ENCODE results near the gene PDCD2L. TPM values are rescaled to one million over a fixed set of nuclear protein-coding genes. Genes with fewer than 3 reads are reported as not detected.

Gene PDCD2L
- total and polyA plus RNA-seq, 3 donors from 2014 or later = 29.0 to 35.1 (median 33.8) TPM

GRCh38 chr19:34429553-34429952 lies 25.4 kb downstream of the PDCD2L start:
- no peaks in the 10 kb centered on the region for H3K36me3 ChIP-seq (ENCODE audit: low read depth, missing control alignments)
- H3K27me3 ChIP-seq = no peaks in the 10 kb centered on the region
- peak overlapping the region in 1 of 2 donors; percentile 94 for H3K4me3 ChIP-seq
- H3K4me1 ChIP-seq = peaks cover 25% of the 10 kb centered on the region
- intact Hi-C loops (cut with DNase I; ENCODE audit: low total_unique reads) = no loop called here
- no peak for DNase-seq
- H3K9me3 ChIP-seq = no peaks in the 10 kb centered on the region
- WGBS, 2 donors = 47 to 51% methylated on average over 9 of the region's 9 CpGs
- TF ChIP-seq CTCF (IDR thresholded peaks at IDR 0.05) = no peak
- no peak for TF ChIP-seq POLR2A (IDR thresholded peaks at IDR 0.05)
- H3K27ac ChIP-seq = peak overlapping the region; percentile 94 to 95

- WGBS, 2 donors = 35 to 38% methylated on average over 6 of the region's 6 CpGs
- Histone ChIP-seq H3K4me3 (no peak overlapping the region), H3K4me1 (peaks cover 25% of the 10 kb centered on the region), H3K36me3 (ENCODE audit: low read depth, missing control alignments) (no peaks in the 10 kb centered on the region), H3K27me3 (no peaks in the 10 kb centered on the region), H3K9me3 (no peaks in the 10 kb centered on the region), H3K27ac (no peak overlapping the region)
- peak in 2 of 3 experiments; percentile 29 to 43 for TF ChIP-seq CTCF (IDR thresholded peaks at IDR 0.05)
- no peak for TF ChIP-seq POLR2A (IDR thresholded peaks at IDR 0.05)
- DNase-seq = no peak
- intact Hi-C loops (cut with DNase I; ENCODE audit: low total_unique reads) = no loop called here
These were observed 26.8 kb downstream of the PDCD2L start for GRCh38 chr19:34430738-34431625.

GRCh38 chr19:34431681-34432402 lies 27.6 kb downstream of the PDCD2L start:
- peaks cover 25% of the 10 kb centered on the region for H3K4me1 ChIP-seq
- no peaks in the 10 kb centered on the region for H3K9me3 ChIP-seq
- H3K36me3 ChIP-seq (ENCODE audit: low read depth, missing control alignments) = no peaks in the 10 kb centered on the region
- DNase-seq = no peak
- intact Hi-C loops (cut with DNase I; ENCODE audit: low total_unique reads) = no loop called here
- 61 to 64% methylated on average over 2 of the region's 2 CpGs for WGBS, 2 donors
- H3K27me3 ChIP-seq = no peaks in the 10 kb centered on the region
- no peak overlapping the region for H3K4me3 ChIP-seq
- TF ChIP-seq POLR2A (IDR thresholded peaks at IDR 0.05) (no peak), CTCF (IDR thresholded peaks at IDR 0.05) (no peak)
- H3K27ac ChIP-seq = peak overlapping the region in 1 of 2 donors; percentile 75

- peak; percentile 49 for DNase-seq
- intact Hi-C loops (cut with DNase I; ENCODE audit: low total_unique reads) = no loop called here
- H3K4me3 ChIP-seq = no peak overlapping the region
- H3K9me3 ChIP-seq = no peaks in the 10 kb centered on the region
- no peaks in the 10 kb centered on the region for H3K27me3 ChIP-seq
- peaks cover 25% of the 10 kb centered on the region for H3K4me1 ChIP-seq
- H3K27ac ChIP-seq = peak overlapping the region; percentile 33 to 75
- no peaks in the 10 kb centered on the region for H3K36me3 ChIP-seq (ENCODE audit: low read depth, missing control alignments)
- TF ChIP-seq POLR2A (IDR thresholded peaks at IDR 0.05) (no peak), CTCF (IDR thresholded peaks at IDR 0.05) (no peak)
- 56 to 66% methylated on average over 5 of the region's 5 CpGs for WGBS, 2 donors
These were observed 28.6 kb downstream of the PDCD2L start for GRCh38 chr19:34432797-34433196.

All from testis (tissue), 3 donors.